Suprapubic skin (tissue), 4 donors: ENCODE measurements around the gene IGFN1. TPM values are rescaled to one million over a fixed set of nuclear protein-coding genes. Genes with fewer than 3 reads are reported as not detected.

ENCODE experiments used
- DNase-seq, 2 donors: peaks; one replicate each; pipeline ENCODE4 v3.0.0-alpha.2; 2019; ENCODE audit warnings: low spot score in 2 of 2
- H3K27ac ChIP-seq: fragments of 200-600 bp; sonication (generic); one replicate; pipeline ENCODE4 v1.5.1; 2019
- H3K27me3 ChIP-seq: fragments of 200-600 bp; sonication (generic); one replicate; pipeline ENCODE4 v1.5.1; 2019
- H3K36me3 ChIP-seq: fragments of 200-600 bp; sonication (generic); one replicate; pipeline ENCODE4 v1.5.1; 2019
- H3K4me1 ChIP-seq: fragments of 200-600 bp; sonication (generic); one replicate; pipeline ENCODE4 v1.5.1; 2019
- H3K4me3 ChIP-seq: fragments of 200-600 bp; sonication (generic); one replicate; pipeline ENCODE4 v1.5.1; 2019; ENCODE audit warnings: mild to moderate bottlenecking
- H3K9me3 ChIP-seq: fragments of 200-600 bp; sonication (generic); one replicate; pipeline ENCODE4 v1.5.1; 2019
- CTCF ChIP-seq, 2 donors: fragments of 200-600 bp in 1 of 2; fragments of 450-650 bp in 1 of 2; sonication (generic) in 1 of 2; IDR thresholded peaks; one replicate each; pipeline ENCODE4 v1.5.1; 2016 to 2019; ENCODE audit warnings: antibody characterized with exemption in 2 of 2, mild to moderate bottlenecking in 1 of 2, moderate library complexity in 1 of 2
- EP300 ChIP-seq: sonication (generic); formaldehyde crosslinking; IDR thresholded peaks from one replicate; pipeline ENCODE4 v1.6.1; 2017; ENCODE audit warnings: antibody characterized with exemption
- POLR2A ChIP-seq, 2 donors: fragments of 450-650 bp; IDR thresholded peaks; one replicate each; pipeline ENCODE4 v1.6.1; 2017; ENCODE audit warnings: antibody characterized with exemption in 2 of 2, mild to moderate bottlenecking in 2 of 2, moderate library complexity in 2 of 2
- POLR2AphosphoS5 ChIP-seq, 3 donors: sonication (generic); formaldehyde crosslinking; IDR thresholded peaks; one replicate each; pipeline ENCODE4 v1.6.1; 2017; ENCODE audit warnings: antibody characterized with exemption in 3 of 3
- WGBS: methylation state at CpG from one replicate; pipeline ENCODE4 v1.1.5; 2018; 5-methylcytosine and 5-hydroxymethylcytosine counted together
- total RNA-seq, 4 donors: library from RNA; depleted of rRNA; stranded (reverse); fragments of >200 nt; gene quantifications; one replicate each; pipeline ENCODE4 v1.1.0, GENCODE V29; 2016

Gene IGFN1
- total RNA-seq, 4 donors from 2014 or later, result 0.13 to 0.57 TPM; not detected in 2

GRCh38 chr1:201245082-201245481 lies 54.5 kb downstream of the IGFN1 start:
- DNase-seq, result no peak
- Histone ChIP-seq H3K9me3 (no peaks in the 10 kb centered on the region), H3K4me3 (no peak overlapping the region), H3K27ac (no peak overlapping the region), H3K36me3 (no peaks in the 10 kb centered on the region), H3K4me1 (no peaks in the 10 kb centered on the region), H3K27me3 (peaks cover 10% of the 10 kb centered on the region)
- WGBS, result 30% methylated on average over 1 of the region's 1 CpG
- TF ChIP-seq POLR2AphosphoS5 (IDR thresholded peaks at IDR 0.05) (no peak), CTCF (IDR thresholded peaks at IDR 0.05) (no peak), POLR2A (IDR thresholded peaks at IDR 0.05) (no peak), EP300 (no peak)

- Histone ChIP-seq H3K4me3 (no peak overlapping the region), H3K27ac (no peak overlapping the region), H3K4me1 (peaks cover 4% of the 10 kb centered on the region), H3K36me3 (no peaks in the 10 kb centered on the region), H3K9me3 (no peaks in the 10 kb centered on the region), H3K27me3 (peaks cover 4% of the 10 kb centered on the region)
- WGBS, result 92% methylated on average over 14 of the region's 14 CpGs
- TF ChIP-seq POLR2A (IDR thresholded peaks at IDR 0.05) (no peak), EP300 (no peak), CTCF (IDR thresholded peaks at IDR 0.05) (no peak), POLR2AphosphoS5 (IDR thresholded peaks at IDR 0.05) (no peak)
- DNase-seq, result no peak
Measured at GRCh38 chr1:201248721-201249559, 58.3 kb downstream of the IGFN1 start.

- Histone ChIP-seq H3K4me1 (peaks cover 15% of the 10 kb centered on the region), H3K27ac (no peak overlapping the region), H3K4me3 (no peak overlapping the region), H3K9me3 (no peaks in the 10 kb centered on the region), H3K36me3 (no peaks in the 10 kb centered on the region), H3K27me3 (no peaks in the 10 kb centered on the region)
- 81% methylated on average over 7 of the region's 10 CpGs for WGBS
- TF ChIP-seq POLR2A (IDR thresholded peaks at IDR 0.05) (no peak), CTCF (IDR thresholded peaks at IDR 0.05) (no peak), EP300 (no peak), POLR2AphosphoS5 (IDR thresholded peaks at IDR 0.05) (no peak)
- DNase-seq, result peak in 1 of 2 donors; percentile 72
Measured at GRCh38 chr1:201250326-201251011, 59.8 kb downstream of the IGFN1 start.

GRCh38 chr1:201251411-201251810 lies 60.8 kb downstream of the IGFN1 start:
- 88% methylated on average over 2 of the region's 2 CpGs for WGBS
- Histone ChIP-seq H3K4me3 (no peak overlapping the region), H3K27me3 (no peaks in the 10 kb centered on the region), H3K4me1 (peaks cover 15% of the 10 kb centered on the region), H3K9me3 (no peaks in the 10 kb centered on the region), H3K27ac (no peak overlapping the region), H3K36me3 (no peaks in the 10 kb centered on the region)
- no peak for DNase-seq
- no peak for TF ChIP-seq CTCF (IDR thresholded peaks at IDR 0.05)
- no peak for TF ChIP-seq POLR2A (IDR thresholded peaks at IDR 0.05)
- TF ChIP-seq EP300, result no peak
- TF ChIP-seq POLR2AphosphoS5 (IDR thresholded peaks at IDR 0.05), result no peak

- peak in 1 of 2 donors; percentile 72 for DNase-seq
- H3K4me1 ChIP-seq, result peaks cover 15% of the 10 kb centered on the region
- H3K27ac ChIP-seq, result no peak overlapping the region
- no peaks in the 10 kb centered on the region for H3K27me3 ChIP-seq
- TF ChIP-seq EP300, result no peak
- no peak for TF ChIP-seq POLR2A (IDR thresholded peaks at IDR 0.05)
- no peak for TF ChIP-seq CTCF (IDR thresholded peaks at IDR 0.05)
- TF ChIP-seq POLR2AphosphoS5 (IDR thresholded peaks at IDR 0.05), result no peak
- H3K36me3 ChIP-seq, result no peaks in the 10 kb centered on the region
- no peaks in the 10 kb centered on the region for H3K9me3 ChIP-seq
- no peak overlapping the region for H3K4me3 ChIP-seq
- WGBS, result 72% methylated on average over 10 of the region's 11 CpGs
Measured at GRCh38 chr1:201251851-201252430, 61.3 kb downstream of the IGFN1 start.
